Smooth muscle cell of the brain vasculature (primary cell): Measurements from ENCODE around the gene SEPTIN1.
"Not testable (repeated sequence)": the region's sequence is repeated elsewhere in the genome, so short reads cannot be mapped to it uniquely, and the experiment has no call there.

Experiments used
- DNase-seq: peaks from one replicate; pipeline ENCODE4 v3.0.0-alpha.2; 2012; ENCODE audit warnings: low read depth, low spot score

The SEPTIN1 gene

GRCh38 chr16:30357715-30358576, 24.4 kb downstream of the SEPTIN1 start:
- no peak for DNase-seq

GRCh38 chr16:30357085-30357714, 25.2 kb downstream of the SEPTIN1 start:
- DNase-seq, result no peak

GRCh38 chr16:30356401-30357084, 25.8 kb downstream of the SEPTIN1 start:
- DNase-seq, result no peak

GRCh38 chr16:30355954-30356308, 26.4 kb downstream of the SEPTIN1 start:
- DNase-seq, result no peak

GRCh38 chr16:30355144-30355953, 27.0 kb downstream of the SEPTIN1 start, which contains the start of gene CD2BP2:
CD2BP2 (minus strand) TSS chr16:30355308; CDS start chr16:30354681, 627 bp downstream.
- DNase-seq, result peak; percentile 99

- DNase-seq, result no peak
Measured at GRCh38 chr16:30354423-30355143, 27.8 kb downstream of the SEPTIN1 start.

GRCh38 chr16:30353438-30354129, 28.8 kb downstream of the SEPTIN1 start:
- DNase-seq, result no peak

- DNase-seq, result no peak
Measured at GRCh38 chr16:30352488-30353401, 29.6 kb downstream of the SEPTIN1 start.

- DNase-seq, result no peak
Measured at GRCh38 chr16:30351586-30352419, 30.6 kb downstream of the SEPTIN1 start.

- DNase-seq, result no peak
Measured at GRCh38 chr16:30351001-30351441, 31.3 kb downstream of the SEPTIN1 start.

GRCh38 chr16:30350134-30350871, 32.1 kb downstream of the SEPTIN1 start:
- no peak for DNase-seq

GRCh38 chr16:30349675-30350074, 32.7 kb downstream of the SEPTIN1 start:
- DNase-seq, result no peak

- no peak for DNase-seq
Measured at GRCh38 chr16:30348929-30349328, 33.4 kb downstream of the SEPTIN1 start.

- no peak for DNase-seq
Measured at GRCh38 chr16:30348113-30348512, 34.2 kb downstream of the SEPTIN1 start.

- no peak for DNase-seq
Measured at GRCh38 chr16:30346286-30346685, 36.1 kb downstream of the SEPTIN1 start.

- not testable (repeated sequence) for DNase-seq
Measured at GRCh38 chr16:30343491-30343820, 38.9 kb downstream of the SEPTIN1 start.

GRCh38 chr16:30342751-30343490, 39.4 kb downstream of the SEPTIN1 start:
- DNase-seq, result no peak
